HL-60 (cell line): ENCODE data around the gene PTPRN2.

Source experiments
- GABPA ChIP-seq: IDR thresholded peaks from 2 replicates; pipeline ENCODE4 v1.6.1; 2012; ENCODE audit warnings: low read depth
- POLR2AphosphoS5 ChIP-seq: IDR thresholded peaks from 2 replicates; pipeline ENCODE4 v1.6.1; 2012; ENCODE audit warnings: low read depth
- TF ChIP-seq, protein P1 (sequence below): IDR thresholded peaks from one replicate; pipeline ENCODE4 v1.5.1; 2011; ENCODE audit warnings: low read length, control low read depth, inconsistent platforms; ENCODE audit not compliant: insufficient read depth
- TF ChIP-seq, protein P2 (sequence below): IDR thresholded peaks from 2 replicates; pipeline ENCODE4 v1.6.1; 2012; ENCODE audit warnings: low read depth; ENCODE audit not compliant: insufficient replicate concordance

DNA sequence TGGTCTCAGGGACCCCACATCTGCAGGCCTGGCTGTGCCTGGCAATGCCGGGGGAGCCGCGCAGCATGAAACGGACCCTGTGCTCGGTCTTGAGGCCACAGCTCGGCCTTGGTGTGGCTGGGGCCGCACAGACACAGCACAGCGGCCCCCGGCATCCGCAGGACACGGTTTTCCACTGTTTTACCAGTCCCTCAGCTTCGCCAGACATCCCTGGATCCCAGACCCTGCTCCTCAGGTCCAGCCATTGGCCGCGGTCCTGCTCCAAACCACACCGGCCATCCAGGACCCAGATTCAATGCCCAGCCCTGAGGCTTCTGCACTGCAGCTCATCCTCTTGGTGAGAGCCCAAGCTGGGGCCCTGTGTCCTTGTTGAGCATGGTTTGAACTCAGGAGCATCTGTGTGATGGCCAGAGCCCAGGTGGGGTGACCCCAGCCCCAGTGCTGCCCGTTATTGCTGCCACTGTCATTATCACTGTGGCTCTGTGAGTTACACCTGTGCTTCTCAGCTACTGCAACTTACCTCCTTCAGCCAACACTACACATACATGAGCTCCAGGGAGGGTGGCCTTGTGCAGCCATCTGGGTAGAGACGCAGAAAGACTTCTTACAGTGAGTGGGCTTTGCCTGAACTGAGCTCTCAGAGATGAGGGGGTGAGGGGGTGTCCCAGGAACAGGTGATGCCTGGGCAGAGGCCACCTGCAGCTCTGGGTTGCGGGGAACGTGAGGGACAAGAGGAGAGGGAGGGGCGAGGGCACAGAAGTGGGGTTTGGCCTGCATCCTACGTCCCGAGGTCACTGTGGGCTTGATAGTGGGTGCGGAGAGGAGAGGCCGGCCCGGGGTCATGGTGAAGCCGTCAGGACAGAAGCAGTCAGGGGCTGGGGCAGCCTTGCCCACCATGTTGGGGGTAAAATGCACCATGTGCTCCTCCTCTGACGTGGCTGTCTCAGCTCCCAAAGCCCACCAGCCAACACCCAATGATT, 567.6 kb downstream of the PTPRN2 start:
- TF ChIP-seq, protein P1, sequence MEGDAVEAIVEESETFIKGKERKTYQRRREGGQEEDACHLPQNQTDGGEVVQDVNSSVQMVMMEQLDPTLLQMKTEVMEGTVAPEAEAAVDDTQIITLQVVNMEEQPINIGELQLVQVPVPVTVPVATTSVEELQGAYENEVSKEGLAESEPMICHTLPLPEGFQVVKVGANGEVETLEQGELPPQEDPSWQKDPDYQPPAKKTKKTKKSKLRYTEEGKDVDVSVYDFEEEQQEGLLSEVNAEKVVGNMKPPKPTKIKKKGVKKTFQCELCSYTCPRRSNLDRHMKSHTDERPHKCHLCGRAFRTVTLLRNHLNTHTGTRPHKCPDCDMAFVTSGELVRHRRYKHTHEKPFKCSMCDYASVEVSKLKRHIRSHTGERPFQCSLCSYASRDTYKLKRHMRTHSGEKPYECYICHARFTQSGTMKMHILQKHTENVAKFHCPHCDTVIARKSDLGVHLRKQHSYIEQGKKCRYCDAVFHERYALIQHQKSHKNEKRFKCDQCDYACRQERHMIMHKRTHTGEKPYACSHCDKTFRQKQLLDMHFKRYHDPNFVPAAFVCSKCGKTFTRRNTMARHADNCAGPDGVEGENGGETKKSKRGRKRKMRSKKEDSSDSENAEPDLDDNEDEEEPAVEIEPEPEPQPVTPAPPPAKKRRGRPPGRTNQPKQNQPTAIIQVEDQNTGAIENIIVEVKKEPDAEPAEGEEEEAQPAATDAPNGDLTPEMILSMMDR, result no peak
- TF ChIP-seq, protein P2, sequence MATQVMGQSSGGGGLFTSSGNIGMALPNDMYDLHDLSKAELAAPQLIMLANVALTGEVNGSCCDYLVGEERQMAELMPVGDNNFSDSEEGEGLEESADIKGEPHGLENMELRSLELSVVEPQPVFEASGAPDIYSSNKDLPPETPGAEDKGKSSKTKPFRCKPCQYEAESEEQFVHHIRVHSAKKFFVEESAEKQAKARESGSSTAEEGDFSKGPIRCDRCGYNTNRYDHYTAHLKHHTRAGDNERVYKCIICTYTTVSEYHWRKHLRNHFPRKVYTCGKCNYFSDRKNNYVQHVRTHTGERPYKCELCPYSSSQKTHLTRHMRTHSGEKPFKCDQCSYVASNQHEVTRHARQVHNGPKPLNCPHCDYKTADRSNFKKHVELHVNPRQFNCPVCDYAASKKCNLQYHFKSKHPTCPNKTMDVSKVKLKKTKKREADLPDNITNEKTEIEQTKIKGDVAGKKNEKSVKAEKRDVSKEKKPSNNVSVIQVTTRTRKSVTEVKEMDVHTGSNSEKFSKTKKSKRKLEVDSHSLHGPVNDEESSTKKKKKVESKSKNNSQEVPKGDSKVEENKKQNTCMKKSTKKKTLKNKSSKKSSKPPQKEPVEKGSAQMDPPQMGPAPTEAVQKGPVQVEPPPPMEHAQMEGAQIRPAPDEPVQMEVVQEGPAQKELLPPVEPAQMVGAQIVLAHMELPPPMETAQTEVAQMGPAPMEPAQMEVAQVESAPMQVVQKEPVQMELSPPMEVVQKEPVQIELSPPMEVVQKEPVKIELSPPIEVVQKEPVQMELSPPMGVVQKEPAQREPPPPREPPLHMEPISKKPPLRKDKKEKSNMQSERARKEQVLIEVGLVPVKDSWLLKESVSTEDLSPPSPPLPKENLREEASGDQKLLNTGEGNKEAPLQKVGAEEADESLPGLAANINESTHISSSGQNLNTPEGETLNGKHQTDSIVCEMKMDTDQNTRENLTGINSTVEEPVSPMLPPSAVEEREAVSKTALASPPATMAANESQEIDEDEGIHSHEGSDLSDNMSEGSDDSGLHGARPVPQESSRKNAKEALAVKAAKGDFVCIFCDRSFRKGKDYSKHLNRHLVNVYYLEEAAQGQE, result no peak
- TF ChIP-seq POLR2AphosphoS5, result no peak
- no peak for TF ChIP-seq GABPA
